HG03354 (cell line): ENCODE results near the gene CDC14B.
"Not testable (repeated sequence)": the region's sequence is repeated elsewhere in the genome, so short reads cannot be mapped to it uniquely, and the experiment has no call there.

Experiments
- ATAC-seq: cut with Tn5 transposase; IDR thresholded peaks from one replicate; pipeline ENCODE4 v1.9.1; 2021; ENCODE audit warnings: mild to moderate bottlenecking; ENCODE audit not compliant: unreplicated experiment, poor library complexity, severe bottlenecking

Gene CDC14B

GRCh38 chr9:96619491-96620180 lies at the start of gene CDC14B:
CDC14B (minus strand) TSS chr9:96619843; CDS start chr9:96619378, 465 bp downstream.
- peak; percentile 55 for ATAC-seq

DNA sequence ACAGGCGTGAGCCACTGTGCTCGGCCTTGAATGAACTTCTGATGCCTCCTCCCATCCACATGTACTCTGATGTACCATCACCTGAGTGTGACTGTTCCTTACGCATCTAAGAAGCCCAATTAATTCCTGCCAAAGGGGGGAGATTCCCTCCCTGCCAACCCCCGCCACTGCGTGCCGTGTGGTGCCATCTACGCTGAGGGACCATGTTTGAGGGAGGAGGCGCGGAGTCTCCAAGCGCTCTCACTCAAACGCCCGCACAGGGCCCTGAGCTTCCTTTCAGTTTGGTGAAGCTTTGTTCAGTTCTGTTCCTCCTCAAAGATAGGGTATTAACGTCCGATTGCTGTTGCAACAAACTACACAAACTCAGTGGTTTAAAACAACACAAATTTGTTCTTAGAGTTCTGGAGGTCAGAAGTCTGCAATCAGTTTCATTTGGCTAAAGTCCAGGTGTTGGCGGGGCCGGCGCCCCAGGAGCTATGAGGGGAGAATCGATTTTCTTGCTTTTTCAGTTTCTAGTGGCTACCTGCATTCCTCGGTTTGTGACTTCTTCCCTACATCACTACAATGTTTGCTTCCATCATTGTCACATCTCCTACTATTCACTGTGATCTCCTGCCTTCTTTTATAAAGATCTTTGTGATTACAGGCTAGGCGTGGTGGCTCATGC lies 49.4 kb upstream of the CDC14B start:
- no peak for ATAC-seq

DNA sequence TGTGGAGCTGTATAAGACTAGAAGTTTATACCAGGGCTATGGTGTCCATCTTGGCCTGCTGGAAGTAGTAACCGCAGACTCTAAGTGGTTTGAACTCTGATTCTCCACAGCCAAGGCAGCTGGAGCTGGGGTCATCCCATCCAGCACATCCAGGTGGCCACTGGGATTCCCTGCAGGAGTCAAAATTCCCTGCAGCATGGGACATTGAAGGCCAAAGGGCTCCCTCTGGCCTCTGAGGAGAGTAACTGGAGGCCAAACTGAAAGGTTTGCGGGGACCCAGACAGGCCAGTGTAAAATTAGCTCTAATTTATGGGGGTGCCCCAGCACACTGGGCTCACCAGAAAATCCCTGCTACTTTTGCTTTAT lies 47.7 kb upstream of the CDC14B start:
- ATAC-seq: no peak

DNA sequence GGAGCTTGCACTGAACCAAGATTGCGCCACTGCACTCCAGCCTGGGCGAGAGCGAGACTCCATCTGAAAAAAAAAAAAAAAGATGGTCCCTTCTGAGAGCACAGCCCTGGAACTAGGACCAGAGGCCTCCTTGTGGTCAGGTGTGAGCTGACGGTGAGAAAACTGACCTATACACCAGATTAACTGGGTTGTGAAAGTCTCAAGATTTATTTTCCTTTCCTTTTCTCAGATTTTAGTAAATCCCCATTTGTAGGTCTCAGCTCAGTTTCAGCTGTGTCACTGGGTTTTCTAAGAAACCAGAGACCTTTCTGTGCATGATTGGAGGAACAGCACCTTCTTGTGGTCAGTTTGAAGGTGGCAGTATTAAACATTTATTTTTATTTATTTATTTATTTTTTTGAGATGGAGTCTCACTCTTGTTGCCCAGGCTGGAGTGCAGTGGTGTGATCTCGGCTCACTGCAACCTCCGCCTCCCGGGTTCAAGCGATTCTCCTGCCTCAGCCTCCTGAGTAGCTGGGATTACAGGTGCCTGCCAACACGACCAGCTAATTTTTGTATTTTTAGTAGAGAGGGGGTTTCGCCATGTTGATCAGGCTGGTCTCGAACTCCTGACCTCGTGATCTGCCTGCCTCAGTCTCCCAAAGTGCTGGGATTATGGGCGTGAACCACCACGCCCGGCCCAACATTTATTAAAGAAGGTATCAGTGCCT lies 47.2 kb upstream of the CDC14B start:
- ATAC-seq: not testable (repeated sequence)

GRCh38 chr9:96665789-96666188 lies 46.1 kb upstream of the CDC14B start:
- no peak for ATAC-seq

DNA sequence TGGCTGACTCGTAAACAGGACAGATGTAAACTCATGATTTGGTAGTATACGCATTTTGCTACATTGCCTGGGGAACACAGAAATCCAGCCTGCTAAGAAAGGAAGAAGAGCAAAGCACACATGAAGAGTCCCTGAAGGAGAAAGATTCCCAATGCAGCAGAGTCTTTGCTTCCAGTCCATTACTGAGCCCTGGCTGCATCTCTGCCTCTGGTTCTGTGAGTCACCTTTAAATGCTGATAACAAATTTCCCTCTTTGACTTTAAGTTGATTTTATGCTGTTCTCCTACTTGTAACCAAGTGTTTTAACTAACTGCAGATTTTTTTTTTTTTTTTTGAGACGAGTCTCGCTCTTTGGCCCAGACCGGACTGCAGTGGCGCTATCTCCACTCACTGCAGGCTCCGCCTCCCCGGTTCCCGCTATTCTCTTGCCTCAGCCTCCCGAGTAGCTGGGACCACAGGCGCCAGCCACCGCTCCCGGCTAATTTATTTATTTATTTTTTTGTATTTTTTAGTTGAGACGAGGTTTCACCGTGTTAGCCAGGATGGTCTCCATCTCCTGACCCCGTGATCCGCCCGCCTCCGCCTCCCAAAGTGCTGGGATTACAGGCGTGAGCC lies 44.0 kb upstream of the CDC14B start:
- ATAC-seq: no peak

DNA sequence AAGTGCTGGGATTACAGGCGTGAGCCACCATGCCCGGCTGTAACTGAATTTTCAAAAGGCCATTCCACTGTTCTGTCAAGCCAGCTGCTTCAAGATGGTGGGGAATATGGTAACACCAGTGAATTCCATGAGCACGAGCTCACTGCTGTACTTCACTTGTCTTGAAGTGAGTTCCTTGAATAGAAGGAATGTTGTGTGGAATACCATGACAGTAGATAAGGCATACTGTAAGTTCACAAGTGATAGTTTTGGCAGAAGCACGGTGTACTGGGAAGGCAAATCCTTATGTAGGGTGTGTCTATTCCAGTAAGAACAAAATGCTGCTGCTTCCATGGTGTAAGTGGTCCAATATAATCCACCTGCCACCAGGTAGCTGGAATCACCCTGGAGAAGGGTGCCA lies 42.1 kb upstream of the CDC14B start:
- ATAC-seq: no peak

GRCh38 chr9:96660692-96661248 lies 41.1 kb upstream of the CDC14B start:
- ATAC-seq: peak; percentile 51

GRCh38 chr9:96655198-96655851 lies 35.7 kb upstream of the CDC14B start, which contains the start of gene PRXL2C:
PRXL2C (minus strand) TSS chr9:96655317; CDS start chr9:96655281, 36 bp downstream.
- ATAC-seq: peak; percentile 67

DNA sequence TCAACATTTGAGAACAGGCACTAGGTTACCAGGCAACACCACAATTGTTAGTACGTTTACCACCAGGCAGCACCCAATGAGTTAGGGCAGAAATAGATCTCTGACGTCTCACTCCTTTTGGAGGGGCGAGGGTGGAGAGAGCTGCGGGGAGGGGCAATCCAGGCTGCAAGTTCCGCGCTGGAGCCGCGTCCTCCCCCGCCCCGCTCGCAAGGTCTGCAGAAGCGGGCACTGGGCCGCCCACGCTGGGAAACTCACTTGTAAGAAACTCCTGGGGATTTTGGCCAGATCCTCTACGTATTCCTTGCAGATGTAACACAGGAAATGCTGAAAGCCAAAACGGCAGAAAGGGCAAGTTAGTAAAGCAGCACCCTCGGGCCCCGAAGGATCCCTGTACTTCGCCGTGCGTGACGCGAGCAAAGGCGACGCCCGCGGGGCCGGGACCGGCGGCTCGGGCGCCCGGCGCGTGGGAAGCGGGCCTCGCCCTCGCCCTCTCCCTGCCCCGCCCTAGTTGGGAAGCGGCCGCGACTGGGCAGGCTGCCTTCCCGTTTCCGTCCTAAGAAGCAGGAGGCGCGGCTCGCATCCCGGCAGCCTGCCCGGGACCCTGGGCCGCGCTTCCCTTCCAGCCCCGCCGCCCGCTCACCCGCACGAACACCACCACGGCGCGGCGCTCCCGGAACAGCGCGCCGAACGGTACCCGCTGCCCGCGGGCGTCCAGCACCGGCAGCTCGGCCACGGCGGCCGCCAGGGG lies 35.0 kb upstream of the CDC14B start:
- ATAC-seq: peak; percentile 73

GRCh38 chr9:96651626-96652025 lies 32.0 kb upstream of the CDC14B start:
- ATAC-seq: no peak

DNA sequence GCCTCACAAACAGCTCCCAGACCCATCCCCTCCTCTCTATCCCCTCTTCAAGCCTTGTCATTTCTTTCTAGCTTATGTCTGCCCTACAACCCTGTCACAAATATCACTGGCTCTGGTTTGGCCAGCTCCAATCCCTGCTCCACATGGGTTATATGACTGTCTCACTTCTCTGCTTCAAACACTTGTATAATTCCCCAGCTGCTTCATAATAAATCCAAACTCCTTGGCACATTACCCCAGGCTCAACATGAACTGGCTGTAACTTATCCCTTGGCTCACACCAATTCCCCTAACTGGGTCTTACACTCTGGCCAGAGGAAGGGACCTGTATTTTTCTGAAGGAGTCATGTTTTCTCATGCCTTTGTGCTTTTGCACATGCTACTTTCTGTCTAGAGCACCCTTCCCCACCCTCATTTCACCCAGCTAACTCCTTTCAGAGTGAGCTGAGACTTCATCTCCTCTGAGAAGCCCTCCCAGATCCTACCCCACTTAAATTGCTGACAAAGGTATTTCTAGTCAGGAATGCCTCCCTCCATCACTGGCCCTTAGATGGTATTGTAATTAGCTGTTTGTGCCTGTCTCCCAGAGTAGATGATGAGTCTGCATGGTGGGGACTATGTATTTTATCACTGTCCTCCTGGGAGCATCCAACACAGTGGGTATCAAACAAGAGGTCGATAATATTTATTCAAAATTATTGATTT lies 30.1 kb upstream of the CDC14B start:
- ATAC-seq: no peak

GRCh38 chr9:96646081-96646991 lies 26.7 kb upstream of the CDC14B start:
- no peak for ATAC-seq

DNA sequence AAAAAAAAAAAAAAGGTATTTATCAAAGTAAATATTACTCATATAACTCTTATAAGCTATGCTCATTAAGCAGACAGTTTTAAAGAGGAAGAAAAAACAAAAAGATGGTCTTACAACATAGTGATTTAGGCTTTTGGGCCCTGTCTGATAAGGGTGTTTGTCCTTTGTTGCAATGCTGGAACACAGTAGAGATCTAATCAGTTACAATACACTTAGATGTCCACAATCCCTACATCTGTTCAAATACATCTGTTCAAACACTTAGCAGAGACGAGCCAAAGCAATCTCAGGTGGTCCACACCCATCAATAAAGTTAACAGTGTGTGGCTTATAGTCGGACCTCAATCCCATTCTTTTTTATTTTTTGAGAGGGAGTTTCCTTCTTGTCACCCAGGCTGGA lies 24.5 kb upstream of the CDC14B start:
- no peak for ATAC-seq

GRCh38 chr9:96641514-96641913 lies 21.9 kb upstream of the CDC14B start:
- no peak for ATAC-seq

DNA sequence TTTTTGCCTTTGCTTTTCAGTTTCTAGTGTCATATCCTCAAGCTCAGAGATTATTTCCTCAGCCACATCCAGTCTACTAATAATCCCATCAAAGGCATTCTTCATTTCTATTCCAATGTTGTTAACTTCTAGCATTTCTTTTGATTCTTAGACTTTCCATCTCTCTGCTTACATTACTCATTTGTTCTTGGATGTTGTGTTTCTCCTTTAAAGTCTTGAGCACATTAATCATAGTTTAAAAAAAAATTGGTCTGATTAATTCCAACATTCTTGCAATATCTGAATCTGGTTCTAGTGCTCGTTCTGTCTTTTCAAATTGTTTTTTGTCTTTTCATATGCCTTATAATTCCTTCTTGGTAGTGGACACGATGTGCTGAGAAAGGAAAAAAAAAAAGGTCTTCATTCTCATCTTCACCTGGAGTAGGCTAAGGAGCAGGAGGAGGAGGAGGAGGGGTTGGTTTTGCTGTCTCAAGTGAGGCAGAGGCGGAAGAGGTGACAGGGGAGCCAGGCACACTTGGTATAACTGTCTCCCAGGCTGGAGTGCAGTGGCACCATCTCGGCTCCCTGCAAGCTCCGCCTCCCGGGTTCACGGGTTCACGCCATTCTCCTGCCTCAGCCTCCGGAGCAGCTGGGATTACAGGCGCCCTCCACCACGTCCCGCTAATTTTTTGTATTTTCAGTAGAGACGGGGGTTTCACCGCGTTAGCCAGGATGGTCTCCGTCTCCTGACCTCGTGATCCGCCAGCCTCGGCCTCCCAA lies 19.1 kb upstream of the CDC14B start:
- no peak for ATAC-seq

- ATAC-seq: no peak
Observed at GRCh38 chr9:96636368-96636767, 16.7 kb upstream of the CDC14B start.
